Measurements from ENCODE around the gene EFCAB5.
"Not testable (repeated sequence)": the region's sequence is repeated elsewhere in the genome, so short reads cannot be mapped to it uniquely, and the experiment has no call there.

The EFCAB5 gene

DNA sequence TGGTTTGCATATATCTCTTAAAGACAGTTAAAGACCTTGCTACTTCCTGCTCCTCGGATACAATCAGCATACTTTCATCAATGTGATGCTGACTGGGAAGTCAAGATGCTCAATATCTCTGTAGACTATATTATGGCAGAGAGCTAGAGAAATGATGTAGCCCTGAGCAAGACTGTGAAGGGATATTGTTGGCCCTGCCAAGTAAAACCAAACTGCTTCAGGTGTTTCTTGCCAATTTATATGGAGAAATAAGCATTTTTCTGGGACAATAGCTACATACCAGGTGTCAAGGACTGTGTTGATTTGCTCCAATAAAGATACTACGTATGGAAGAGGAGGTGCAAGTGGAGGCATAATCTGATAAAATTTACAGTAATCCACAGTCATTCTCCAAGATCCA is 4.7 kb upstream of the EFCAB5 start:
- FAIRE-seq, result no peak

DNA sequence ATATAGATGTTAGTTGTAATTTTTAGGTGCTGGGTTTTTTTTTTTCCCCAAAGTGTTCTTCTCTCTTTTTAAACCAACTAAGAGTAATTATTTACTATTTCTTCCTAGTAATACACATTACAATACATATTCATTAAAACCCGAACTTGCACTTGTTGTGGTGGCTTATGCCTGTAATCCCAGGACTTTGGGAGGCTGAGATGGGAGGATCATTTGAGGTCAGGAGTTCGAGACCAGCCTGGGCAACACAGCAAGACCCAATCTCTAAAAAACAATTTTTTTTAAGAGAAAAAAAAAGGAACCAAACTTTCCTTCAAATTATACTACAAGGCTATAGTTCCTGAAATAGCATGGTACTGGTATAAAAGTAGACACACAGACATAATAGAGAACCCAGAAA is 3.8 kb downstream of the EFCAB5 start:
- no peak for FAIRE-seq

DNA sequence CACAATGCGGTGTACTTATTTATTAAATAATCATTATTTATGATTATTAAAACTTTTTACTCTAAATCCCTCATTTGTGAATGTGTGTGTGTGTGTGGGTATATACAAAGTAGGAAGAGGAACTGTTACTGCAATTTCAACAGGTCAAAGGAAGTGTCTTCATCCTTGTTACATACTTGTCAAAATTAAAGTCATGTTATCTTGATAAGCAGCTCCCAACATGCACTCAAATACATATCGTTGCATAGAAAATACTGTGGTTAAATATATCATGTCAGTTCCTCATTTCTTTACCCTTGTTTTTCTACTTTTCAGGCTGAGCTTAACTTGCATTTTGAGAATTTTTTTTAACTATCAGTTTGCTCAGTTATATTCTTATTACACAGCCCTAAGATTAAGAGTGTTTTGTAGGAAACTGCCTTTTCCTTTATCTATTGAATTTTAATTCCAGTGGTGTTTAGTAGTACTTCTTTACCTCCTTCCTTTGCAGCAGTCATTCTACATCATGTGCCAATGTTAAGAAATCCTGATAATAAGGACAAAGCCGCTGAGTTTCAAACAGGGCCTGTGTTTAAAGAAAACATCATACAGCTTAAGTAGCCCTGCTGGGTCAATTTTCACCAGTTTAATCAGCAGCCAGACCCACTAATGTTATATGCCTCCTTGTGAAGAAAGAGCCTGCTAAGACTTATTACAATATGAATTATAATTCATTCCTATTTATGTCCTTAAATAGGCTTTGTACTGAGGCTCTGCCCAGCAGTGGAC is 7.2 kb downstream of the EFCAB5 start:
- no peak for FAIRE-seq

DNA sequence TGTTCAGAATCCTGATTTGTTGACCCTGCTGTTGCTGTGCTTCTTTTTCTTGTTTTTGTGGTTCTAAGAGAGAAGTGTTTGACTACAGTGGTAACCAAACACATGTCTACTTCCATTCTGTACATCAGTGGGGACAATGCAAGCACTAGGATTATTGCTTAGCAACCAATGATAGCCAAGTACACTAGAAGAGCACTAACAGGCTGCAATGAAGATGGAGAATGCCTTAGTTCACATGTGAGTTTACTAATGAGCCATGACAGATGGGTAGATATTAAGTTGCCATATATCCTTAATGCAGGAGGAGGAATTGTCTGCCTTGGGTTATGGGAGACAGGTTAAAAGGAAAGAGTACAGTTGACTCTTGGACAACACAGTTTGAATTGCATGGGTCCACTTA is 8.3 kb downstream of the EFCAB5 start:
- FAIRE-seq, result no peak

DNA sequence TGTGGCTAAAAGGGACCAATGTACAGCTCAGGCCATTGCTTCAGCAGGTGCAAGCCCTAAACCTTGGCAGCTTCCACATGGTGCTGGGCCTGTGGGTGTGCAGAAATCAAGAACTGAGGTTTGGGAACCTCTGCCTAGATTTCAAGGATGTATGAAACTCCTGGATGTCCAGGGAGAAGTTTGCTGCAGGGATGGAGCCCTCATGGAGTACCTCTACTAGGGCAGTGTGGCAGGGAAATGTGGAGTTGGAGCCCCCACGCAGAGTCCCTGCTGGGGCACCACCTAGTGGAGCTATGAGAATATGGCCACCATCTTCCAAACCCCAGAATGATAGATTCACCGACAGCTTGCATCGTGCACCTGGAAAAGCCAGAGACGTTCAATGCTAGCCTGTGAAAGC is 13.0 kb downstream of the EFCAB5 start:
- no peak for FAIRE-seq

DNA sequence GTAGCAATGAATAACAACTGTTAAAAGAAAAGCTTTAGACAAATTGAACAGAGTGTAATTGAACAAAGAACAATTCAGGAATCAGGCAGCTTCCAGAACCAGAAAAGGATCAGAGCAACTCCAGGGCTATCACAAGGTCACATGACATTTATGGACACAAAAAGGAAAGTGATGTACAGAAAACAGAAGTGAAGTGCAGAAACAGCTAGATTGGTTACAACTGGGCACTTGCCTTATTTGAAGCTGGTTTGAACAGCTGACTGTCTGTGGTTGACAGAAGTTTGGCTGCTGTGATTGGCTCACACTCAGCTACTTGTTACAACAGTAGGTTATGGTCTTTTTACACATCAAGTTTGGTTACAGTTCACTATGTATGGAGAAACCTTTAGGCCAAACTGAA is 14.8 kb downstream of the EFCAB5 start:
- no peak for FAIRE-seq

DNA sequence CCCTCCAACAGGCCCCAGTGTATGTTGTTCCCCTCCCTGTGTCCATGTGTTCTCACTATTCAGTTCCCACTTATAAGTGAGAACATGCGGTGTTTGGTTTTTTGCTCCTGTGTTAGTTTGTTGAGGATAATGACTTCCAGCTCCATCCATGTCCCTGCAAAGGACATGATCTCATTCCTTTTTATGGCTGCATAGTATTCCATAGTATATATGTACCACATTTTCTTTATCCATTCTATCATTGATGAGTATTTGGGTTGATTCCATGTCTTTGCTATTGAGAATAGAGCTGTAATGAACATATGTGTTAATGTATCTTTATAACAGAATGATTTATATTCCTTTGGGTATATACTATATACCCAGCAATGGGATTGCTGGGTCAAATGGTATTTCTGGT is 16.1 kb downstream of the EFCAB5 start:
- not testable (repeated sequence) for FAIRE-seq

DNA sequence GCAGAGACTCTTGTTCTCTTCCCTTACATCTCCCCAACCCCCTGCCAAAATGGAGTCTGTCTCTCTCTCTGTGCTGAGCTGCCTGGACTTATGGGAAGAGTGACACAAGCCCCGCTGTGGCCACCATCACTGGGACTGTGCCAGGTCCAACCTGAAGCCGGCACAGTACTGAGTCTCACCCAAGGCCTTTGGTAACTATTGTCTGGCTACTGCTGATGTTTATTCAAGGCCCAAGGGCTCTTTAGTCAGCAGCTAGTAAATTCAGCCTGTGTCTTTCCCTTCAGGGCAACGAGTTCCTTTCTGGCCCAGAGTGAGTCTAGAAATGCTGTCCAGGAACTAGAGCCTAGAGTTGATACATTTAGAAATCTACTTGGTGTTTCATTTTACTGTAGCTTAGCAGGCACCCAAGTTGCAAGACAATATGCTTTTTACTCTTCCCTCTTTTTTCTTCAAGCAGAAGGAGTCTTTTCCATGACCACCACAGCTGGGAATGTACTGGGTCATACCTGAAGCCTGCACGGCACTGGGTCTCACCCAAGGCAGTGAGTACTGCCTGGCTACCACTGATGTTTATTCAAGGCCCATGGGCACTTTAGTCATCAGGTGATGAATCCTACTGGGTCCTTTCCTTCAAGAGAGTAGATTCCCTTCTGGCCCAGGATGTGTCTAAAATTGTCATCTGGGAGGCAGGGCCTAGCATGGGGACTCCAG is 17.7 kb downstream of the EFCAB5 start:
- FAIRE-seq, result no peak

DNA sequence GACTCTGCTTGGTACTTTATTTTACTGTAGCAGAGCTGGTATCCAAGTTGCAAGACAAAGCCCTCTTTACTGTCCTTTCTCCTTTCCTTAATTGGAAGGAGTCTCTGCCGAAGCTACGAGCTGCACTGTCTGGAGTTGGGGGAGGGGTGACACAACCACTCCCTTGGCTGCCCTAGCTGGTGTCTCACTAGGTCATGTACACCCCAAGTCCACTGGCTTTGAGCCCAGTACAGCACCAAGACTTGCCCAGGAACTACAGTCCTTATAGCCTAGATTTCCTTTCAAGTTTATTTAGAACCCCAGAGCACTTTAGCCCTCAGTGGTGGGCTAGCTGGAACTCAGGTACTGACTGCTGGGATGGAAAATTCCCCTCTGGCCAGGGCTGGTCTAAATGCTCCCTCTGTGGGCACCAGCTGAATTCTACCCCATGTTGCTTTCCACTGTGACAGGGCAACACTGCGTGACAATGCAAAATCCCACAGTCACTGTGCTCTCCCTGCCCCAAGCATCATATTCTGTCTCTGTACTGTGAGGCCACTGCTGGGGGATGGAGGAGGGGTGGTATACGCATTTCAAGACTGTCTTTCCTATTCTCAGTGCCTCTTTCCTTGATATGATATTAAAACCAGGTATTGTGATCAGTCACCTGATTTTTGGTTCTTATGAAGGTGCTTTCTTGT is 18.4 kb downstream of the EFCAB5 start:
- FAIRE-seq, result no peak

DNA sequence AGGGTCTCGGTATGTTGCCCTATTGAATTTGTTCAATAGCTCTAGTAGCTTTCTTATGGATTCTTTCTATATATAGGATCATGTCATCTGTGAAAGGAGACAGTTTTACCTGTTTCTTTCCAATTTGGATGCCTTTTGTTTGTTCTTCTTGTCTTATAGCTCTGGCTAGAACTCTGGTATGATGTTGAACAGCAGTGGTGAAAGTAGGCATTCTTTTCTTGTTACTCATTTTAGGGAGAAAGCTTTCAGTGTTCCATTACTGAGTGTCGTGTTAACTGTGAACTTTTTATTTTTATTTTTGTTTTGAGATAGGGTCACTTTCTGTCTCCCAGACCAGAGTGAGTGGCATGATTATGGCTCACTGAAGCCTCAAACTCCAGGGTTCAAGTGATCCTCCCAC is 21.2 kb downstream of the EFCAB5 start:
- FAIRE-seq, result no peak

DNA sequence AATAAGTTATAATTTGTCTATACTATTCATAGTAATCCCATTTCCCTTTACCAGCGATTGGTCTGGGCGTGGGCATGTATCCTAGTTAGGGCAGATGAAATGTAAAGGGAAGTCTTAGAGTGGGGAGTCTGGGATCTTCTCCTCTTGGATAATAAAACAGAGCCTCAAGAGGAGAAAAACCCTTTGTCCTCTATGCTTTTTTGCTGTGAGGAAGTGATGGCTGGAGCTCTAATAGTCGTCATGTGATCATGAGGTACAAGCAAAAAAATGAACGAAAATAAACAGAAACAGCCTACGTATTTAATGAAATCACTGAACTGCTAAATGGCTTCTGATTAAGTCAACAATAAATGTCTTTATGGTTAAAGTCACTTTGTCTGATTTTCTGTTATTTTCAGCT is 26.8 kb downstream of the EFCAB5 start:
- FAIRE-seq, result no peak

DNA sequence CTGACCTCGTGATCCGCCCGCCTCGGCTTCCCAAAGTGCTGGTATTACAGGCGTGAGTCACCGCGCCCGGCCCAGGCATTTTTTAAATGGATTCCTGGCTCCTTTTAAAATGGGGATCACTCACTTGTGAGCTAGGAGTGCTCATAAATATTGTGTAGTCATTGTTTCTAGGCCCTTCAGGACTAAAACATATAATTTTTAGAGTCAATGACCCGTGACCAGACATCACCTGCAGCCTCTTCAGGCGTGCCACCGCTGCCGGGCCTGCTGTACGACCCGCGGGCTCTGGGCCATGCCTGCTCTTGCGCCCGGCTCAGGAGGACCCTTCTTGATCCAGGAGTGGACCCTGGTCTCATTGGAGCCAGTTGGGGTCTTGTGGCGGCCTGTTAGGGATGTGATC is 30.8 kb downstream of the EFCAB5 start:
- FAIRE-seq, result no peak

DNA sequence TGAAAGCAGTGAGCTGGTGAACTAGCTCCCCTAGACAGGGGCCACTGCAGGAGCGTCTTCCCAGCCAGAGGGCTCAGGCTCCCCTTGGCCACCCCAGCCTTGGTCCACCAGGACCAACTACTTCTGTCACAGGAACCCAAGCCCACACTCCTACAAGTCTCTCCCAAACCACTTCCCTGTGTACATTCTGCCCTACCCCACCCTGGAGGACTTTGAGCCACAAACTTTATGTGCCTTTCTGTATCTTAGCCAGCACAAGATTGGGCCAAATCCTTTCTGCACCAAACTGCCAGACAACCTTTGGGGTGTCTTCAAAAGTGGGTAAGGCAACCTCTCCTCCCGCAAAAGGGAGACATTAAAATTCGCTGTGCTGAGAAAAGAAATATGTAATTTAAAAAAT is 31.6 kb downstream of the EFCAB5 start:
- no peak for FAIRE-seq

DNA sequence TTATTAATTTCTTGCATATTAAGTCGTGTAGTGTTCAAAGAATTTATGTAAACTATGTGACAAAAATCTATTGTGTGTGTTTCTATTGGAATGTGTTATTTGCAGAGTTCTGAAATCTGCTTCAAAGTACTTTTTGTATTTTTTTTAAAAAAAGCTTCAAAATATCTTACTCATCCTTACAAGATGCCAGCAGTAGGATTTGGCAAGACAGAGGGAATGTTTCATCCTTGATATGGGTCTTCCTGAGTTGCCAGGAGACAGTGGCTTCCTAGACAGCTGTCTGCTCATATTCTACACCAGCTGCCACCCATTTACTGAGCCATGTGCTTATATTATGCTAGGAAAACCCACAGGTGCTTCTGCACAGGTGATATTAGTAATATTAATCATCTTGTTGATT is 36.4 kb downstream of the EFCAB5 start:
- FAIRE-seq, result no peak

DNA sequence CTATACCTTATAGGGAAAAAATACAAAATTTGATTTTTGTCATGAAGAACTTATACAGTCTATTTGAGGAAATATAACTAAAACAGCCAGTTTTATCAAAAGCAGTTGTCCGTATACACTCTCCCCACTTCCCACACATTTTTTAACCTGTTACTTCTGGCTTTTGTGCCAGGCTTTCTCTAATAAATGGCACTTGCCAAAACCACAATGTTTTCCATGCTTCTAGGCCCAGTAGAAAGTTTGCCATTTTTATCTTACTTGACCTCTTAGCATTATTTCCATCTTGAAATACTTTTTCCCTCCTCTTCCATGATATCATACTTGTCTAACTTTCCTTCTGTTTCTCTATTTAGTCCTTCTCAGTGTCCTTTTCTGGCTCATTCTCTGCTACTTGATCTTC is 38.8 kb downstream of the EFCAB5 start:
- no peak for FAIRE-seq

DNA sequence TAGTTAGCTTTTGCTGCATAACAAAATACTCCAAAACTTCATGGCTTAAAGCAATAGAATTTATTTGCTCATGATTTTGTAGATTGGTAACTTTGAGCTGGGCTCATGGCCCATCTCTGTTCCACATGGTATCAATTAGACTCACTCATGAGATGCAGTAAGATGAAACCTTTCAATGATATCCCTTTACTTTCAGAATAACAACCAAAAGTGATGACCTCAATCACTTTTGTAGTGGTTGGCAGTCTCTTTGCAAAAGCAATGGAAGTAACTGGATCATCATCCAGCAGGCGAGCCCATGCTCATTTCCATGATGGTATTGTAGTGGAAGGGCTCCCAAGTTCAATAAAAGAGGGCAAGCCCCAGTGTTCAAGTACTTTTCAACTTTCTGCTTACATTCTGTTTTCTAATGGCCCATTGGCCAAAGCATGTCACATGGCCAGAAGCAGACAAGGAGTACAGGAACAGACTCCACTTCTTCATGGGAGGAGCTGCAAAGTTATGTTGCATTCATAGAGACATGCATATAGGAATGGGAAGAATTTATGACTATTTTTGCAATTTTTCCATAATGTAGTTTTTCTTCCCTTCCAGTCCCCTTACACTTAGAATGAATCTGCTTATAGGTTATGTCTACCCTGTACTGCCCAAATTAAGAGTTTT is 41.7 kb downstream of the EFCAB5 start:
- no peak for FAIRE-seq

DNA sequence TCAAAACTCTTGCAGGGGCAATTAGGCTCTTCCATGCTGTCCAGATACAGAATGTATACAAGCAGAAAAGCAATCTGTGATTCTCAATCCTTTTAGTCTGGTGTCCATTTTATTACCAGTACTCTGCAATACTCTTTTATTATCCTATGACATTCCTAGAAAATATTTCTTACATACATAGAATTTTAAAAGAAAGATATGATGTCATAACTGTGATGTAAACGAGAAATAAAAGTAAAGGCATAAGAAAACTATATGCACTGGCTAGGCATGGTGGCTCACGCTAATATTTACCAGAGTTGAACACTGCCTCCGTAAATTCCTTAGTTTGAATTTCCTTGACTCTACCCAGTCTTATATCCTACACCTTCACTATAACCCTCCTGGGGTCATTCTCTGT is 55.0 kb downstream of the EFCAB5 start:
- no peak for FAIRE-seq

DNA sequence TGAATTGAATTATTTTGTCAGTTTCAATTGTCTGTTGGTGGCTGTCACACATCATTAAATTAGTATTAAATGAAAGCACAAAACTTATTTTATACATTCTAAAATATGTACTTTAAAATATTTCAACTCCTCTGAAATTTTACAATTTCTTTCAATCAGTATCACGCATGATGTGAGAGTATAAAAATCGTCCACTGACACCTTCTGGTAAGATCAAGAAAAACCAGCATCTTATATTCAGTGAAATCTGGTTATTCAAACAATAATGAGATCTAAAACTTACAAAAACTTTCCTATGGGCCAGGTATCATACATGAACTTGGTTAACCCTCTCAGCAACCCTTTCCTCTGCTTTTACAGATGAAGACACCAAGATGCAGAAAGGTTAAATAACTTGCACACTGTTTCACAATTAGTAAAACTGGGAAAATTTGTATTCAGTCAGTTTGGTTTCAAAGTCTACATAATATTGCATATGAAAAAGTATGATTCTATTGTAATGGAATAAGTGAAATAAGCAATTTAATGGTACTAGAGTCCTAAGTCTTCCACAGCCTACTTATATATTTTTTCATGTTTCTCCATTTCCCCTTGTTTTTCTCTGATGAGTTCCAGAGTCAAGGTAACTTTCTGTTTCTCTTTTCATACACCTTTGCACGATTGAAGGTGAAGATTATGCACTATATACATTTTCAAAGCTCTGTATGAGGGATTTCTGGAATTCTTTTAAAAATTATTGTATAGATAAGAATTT is 58.7 kb downstream of the EFCAB5 start:
- peak; percentile 90 for FAIRE-seq

DNA sequence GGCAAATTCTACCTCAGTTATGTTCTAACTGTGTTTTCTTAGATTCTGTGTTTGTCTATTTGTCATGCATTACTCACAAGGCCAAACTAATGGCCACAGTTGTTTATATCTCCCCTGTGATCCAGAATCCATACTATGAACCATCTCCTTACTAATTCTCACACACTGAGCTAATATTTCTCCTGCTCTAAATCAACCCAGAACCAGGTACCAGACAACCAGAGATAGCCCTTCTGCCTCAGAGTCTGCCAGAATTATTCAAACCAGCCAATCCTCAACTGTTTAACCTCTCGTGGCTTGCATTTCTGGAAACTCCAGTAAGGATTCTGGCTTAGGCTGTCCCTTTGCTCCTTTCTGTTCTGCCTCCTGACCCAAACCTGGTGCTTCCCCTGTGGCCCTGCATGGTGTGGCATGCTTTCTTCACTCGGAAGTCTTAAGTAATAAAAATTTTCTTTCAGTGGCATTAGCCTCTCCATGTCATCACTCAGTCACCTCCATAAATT is 59.4 kb downstream of the EFCAB5 start:
- FAIRE-seq, result no peak

DNA sequence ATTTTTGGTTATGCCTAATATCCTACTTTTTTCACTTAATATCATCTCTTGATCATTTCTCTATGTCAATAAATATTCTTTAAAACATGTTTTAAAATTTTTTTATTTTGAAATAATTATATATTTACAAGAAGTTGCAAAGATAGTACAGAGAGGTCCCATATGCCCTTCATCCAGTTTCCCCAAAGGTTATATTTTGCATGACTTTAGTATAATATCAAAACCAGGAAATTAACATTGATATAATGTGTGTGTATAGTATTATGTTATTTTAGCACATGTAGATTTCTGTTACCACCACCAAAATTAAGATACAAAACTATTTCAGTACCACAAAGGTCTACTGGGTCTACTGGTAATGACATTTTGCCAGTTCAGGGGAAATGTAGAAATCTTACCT is 60.7 kb downstream of the EFCAB5 start:
- FAIRE-seq, result peak; percentile 15

DNA sequence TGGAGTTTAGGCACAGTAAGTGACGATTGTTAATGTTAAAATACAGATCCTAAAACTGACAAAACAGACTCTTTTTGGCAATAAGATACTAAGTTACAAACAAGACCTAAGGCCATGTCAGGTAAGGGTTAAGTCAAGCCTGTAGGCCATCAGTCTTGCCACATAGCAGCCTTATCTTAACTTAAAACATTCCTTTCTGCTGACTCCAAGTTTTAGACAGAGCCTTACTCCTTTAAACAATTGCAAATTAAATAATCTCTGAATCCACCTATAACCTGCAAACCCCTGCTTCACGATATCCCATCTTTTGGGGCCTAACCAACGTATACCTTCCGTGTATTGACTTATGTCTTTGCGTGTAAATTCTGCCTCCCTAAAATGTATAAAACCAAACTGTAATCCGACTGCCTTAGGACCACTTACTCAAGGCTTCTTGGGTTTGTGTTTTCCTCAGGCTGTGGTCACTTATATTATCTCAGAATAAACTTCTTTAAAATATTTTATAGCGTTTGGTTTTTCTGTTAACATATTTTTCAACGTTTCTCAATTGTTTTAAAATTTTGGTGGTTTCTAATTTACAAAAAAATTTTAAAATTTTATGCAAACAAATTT is 64.4 kb downstream of the EFCAB5 start:
- FAIRE-seq, result peak; percentile 98

DNA sequence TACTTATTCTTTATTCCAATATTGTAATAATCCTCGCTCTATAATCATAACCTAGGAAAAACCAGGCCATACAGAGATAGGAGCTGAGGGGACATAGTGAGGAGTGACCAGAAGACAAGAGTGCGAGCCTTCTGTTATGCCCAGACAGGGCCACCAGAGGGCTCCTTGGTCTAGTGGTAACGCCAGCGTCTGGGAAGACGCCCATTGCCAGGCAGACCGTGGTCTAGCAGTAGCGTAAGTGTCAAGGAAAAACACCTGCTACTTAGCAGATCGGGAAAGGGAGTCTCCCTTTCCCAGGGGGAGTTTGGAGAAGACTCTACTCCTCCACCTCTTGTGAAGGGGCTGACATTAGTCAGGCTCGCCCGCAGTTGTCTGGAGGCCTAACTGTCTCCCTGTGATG is 70.5 kb downstream of the EFCAB5 start:
- FAIRE-seq, result not testable (repeated sequence)

Data from TTC549 (cell line).